CD4-positive, alpha-beta memory T cell (primary cell): ENCODE measurements around the gene XIRP2. TPM values are rescaled to one million over a fixed set of nuclear protein-coding genes. Genes with fewer than 3 reads are reported as not detected.

Source experiments
- CTCF ChIA-PET: fragments of 350-600 bp; sonication (Branson Sonifier 250); formaldehyde crosslinking; loops from one replicate; lab custom pipeline; 2021; ENCODE audit warnings: inconsistent platforms; ENCODE audit not compliant: partially characterized antibody; lab: Charles Lee
- POLR2A ChIA-PET: fragments of 350-600 bp; sonication (Branson Sonifier 250); formaldehyde crosslinking; loops from one replicate; lab custom pipeline; 2021; ENCODE audit not compliant: partially characterized antibody; lab: Charles Lee
- DNase-seq, 5 donors: peaks; one replicate each; pipeline versions ENCODE4 v3.0.0 to v3.0.0-alpha.2; 2020 to 2022; ENCODE audit warnings: mixed read lengths in 1 of 5
- H3K27ac ChIP-seq: one replicate; pipeline ENCODE4 v1.7.0; 2013; ENCODE audit warnings: low read depth, low read length
- H3K27me3 ChIP-seq: 2 replicates; pipeline ENCODE4 v1.7.0; 2013; ENCODE audit warnings: mild to moderate bottlenecking, low read length, moderate library complexity; ENCODE audit not compliant: insufficient read depth
- H3K36me3 ChIP-seq: 2 replicates; pipeline ENCODE4 v1.7.0; 2013; ENCODE audit warnings: mild to moderate bottlenecking, low read length, moderate library complexity; ENCODE audit not compliant: insufficient read depth
- H3K4me1 ChIP-seq: 2 replicates; pipeline ENCODE4 v1.7.0; 2013; ENCODE audit warnings: mild to moderate bottlenecking, low read length, moderate library complexity; ENCODE audit not compliant: insufficient read depth
- H3K4me3 ChIP-seq, 2 donors: one replicate each; pipeline ENCODE4 v1.7.0; 2013; ENCODE audit warnings: low read length in 2 of 2, mild to moderate bottlenecking in 1 of 2
- H3K9me3 ChIP-seq, 2 donors: one replicate each; pipeline ENCODE4 v1.7.0; 2013; ENCODE audit warnings: low read length in 2 of 2, control low read depth in 1 of 2; ENCODE audit not compliant: control insufficient read depth in 1 of 2
- H3K27ac Mint-ChIP-seq, 7 donors: one replicate each; pipeline ENCODE4 v1.8.0; 2020 to 2021; ENCODE audit warnings: mixed read lengths in 7 of 7, mild to moderate bottlenecking in 6 of 7, inconsistent platforms in 3 of 7, moderate library complexity in 3 of 7
- H3K27me3 Mint-ChIP-seq, 2 donors: one replicate each; pipeline ENCODE4 v1.8.0; 2020 to 2021; ENCODE audit warnings: mixed read lengths in 2 of 2
- H3K36me3 Mint-ChIP-seq, 2 donors: one replicate each; pipeline ENCODE4 v1.8.0; 2020 to 2021; ENCODE audit warnings: mixed read lengths in 2 of 2, inconsistent platforms in 1 of 2, mild to moderate bottlenecking in 1 of 2
- H3K4me1 Mint-ChIP-seq, 4 donors: one replicate each; pipeline ENCODE4 v1.8.0; 2020 to 2021; ENCODE audit warnings: mixed read lengths in 4 of 4, mild to moderate bottlenecking in 1 of 4
- H3K4me3 Mint-ChIP-seq, 8 donors: one replicate each; pipeline ENCODE4 v1.8.0; 2020 to 2021; ENCODE audit warnings: mixed read lengths in 8 of 8, mild to moderate bottlenecking in 7 of 8, moderate library complexity in 6 of 8, inconsistent platforms in 3 of 8
- H3K9me3 Mint-ChIP-seq, 8 donors: one replicate each; pipeline ENCODE4 v1.8.0; 2020 to 2021; ENCODE audit warnings: mixed read lengths in 8 of 8, mild to moderate bottlenecking in 5 of 8, inconsistent platforms in 3 of 8, moderate library complexity in 1 of 8
- intact Hi-C: fragments of 100-400 bp; cut with micrococcal nuclease; formaldehyde crosslinking; loops from one replicate; pipeline ENCODE4 v1.15.1; 2023
- polyA plus RNA-seq, 2 donors: library from polyadenylated mRNA; unstranded; fragments of 300-500 nt; fragmentation: Illumina TruSeq; gene quantifications; one replicate each; pipeline ENCODE4 v1.2.3, GENCODE V29; 2021
- total RNA-seq, 2 experiments: library from RNA; stranded (reverse); gene quantifications; one replicate each; pipeline ENCODE4 v1.2.3, GENCODE V29; 2021

XIRP2 gene
- total and polyA plus RNA-seq, 4 experiments from 2014 or later = not detected

GRCh38 chr2:167140330-167140729 lies 252.1 kb downstream of the XIRP2 start:
- H3K4me3 ChIP-seq = no peak overlapping the region
- Mint-ChIP-seq H3K27ac (no peak overlapping the region), H3K36me3 (no peaks in the 10 kb centered on the region), H3K27me3 (peaks cover 0 to 1% of the 10 kb centered on the region in 2 donors), H3K4me3 (no peak overlapping the region), H3K4me1 (peaks cover 0 to 2% (median 0%) of the 10 kb centered on the region in 4 donors), H3K9me3 (peaks cover 0 to 4% (median under 1%) of the 10 kb centered on the region in 8 donors)
- intact Hi-C loops = no loop called here
- H3K36me3 ChIP-seq = no peaks in the 10 kb centered on the region
- no peaks in the 10 kb centered on the region for H3K9me3 ChIP-seq
- DNase-seq = no peak
- no peaks in the 10 kb centered on the region for H3K27me3 ChIP-seq
- CTCF ChIA-PET = no interaction called here
- H3K4me1 ChIP-seq = no peaks in the 10 kb centered on the region
- POLR2A ChIA-PET = no interaction called here
- H3K27ac ChIP-seq = no peak overlapping the region

GRCh38 chr2:167140767-167141166 lies 252.5 kb downstream of the XIRP2 start:
- no peak overlapping the region for H3K27ac ChIP-seq

GRCh38 chr2:167142554-167142953 lies 254.3 kb downstream of the XIRP2 start:
- Mint-ChIP-seq H3K27me3 (peaks cover 0 to 1% of the 10 kb centered on the region in 2 donors), H3K9me3 (peaks cover 0 to 4% (median 0%) of the 10 kb centered on the region in 8 donors), H3K36me3 (no peaks in the 10 kb centered on the region), H3K27ac (no peak overlapping the region), H3K4me1 (no peaks in the 10 kb centered on the region), H3K4me3 (no peak overlapping the region)
- DNase-seq = no peak
- H3K27ac ChIP-seq = no peak overlapping the region
- CTCF ChIA-PET = no interaction called here
- no peaks in the 10 kb centered on the region for H3K27me3 ChIP-seq
- H3K9me3 ChIP-seq = no peaks in the 10 kb centered on the region
- intact Hi-C loops = no loop called here
- POLR2A ChIA-PET = no interaction called here
- H3K4me3 ChIP-seq = no peak overlapping the region
- H3K4me1 ChIP-seq = no peaks in the 10 kb centered on the region
- no peaks in the 10 kb centered on the region for H3K36me3 ChIP-seq

More at GRCh38 chr2:167140767-167141166, 252.5 kb downstream of the XIRP2 start:
- Mint-ChIP-seq H3K27ac (no peak overlapping the region), H3K4me3 (no peak overlapping the region), H3K36me3 (no peaks in the 10 kb centered on the region), H3K27me3 (peaks cover 0 to 1% of the 10 kb centered on the region in 2 donors), H3K4me1 (no peaks in the 10 kb centered on the region), H3K9me3 (peaks cover 0 to 4% (median 0%) of the 10 kb centered on the region in 8 donors)
- Histone ChIP-seq H3K27me3 (no peaks in the 10 kb centered on the region), H3K9me3 (no peaks in the 10 kb centered on the region), H3K4me1 (no peaks in the 10 kb centered on the region), H3K4me3 (no peak overlapping the region), H3K36me3 (no peaks in the 10 kb centered on the region)
- intact Hi-C loops = no loop called here
- ChIA-PET POLR2A (no interaction called here), CTCF (no interaction called here)
- DNase-seq = no peak

- H3K27ac Mint-ChIP-seq = no peak overlapping the region
- Histone ChIP-seq H3K9me3 (no peaks in the 10 kb centered on the region), H3K36me3 (no peaks in the 10 kb centered on the region), H3K4me1 (no peaks in the 10 kb centered on the region), H3K4me3 (no peak overlapping the region), H3K27ac (no peak overlapping the region), H3K27me3 (no peaks in the 10 kb centered on the region)
- no peak for DNase-seq
- no peak overlapping the region for H3K4me3 Mint-ChIP-seq
- H3K4me1 Mint-ChIP-seq = no peaks in the 10 kb centered on the region
- peaks cover 0 to 1% of the 10 kb centered on the region in 2 donors for H3K27me3 Mint-ChIP-seq
- CTCF ChIA-PET = no interaction called here
- H3K9me3 Mint-ChIP-seq = peaks cover 0 to 4% (median 0%) of the 10 kb centered on the region in 8 donors
- intact Hi-C loops = no loop called here
- POLR2A ChIA-PET = no interaction called here
- H3K36me3 Mint-ChIP-seq = no peaks in the 10 kb centered on the region
Measured at GRCh38 chr2:167144179-167144898, 256.1 kb downstream of the XIRP2 start.

- Histone ChIP-seq H3K27me3 (no peaks in the 10 kb centered on the region), H3K4me3 (no peak overlapping the region), H3K9me3 (no peaks in the 10 kb centered on the region), H3K27ac (no peak overlapping the region), H3K4me1 (no peaks in the 10 kb centered on the region), H3K36me3 (no peaks in the 10 kb centered on the region)
- POLR2A ChIA-PET = no interaction called here
- DNase-seq = no peak
- Mint-ChIP-seq H3K4me3 (no peak overlapping the region), H3K36me3 (no peaks in the 10 kb centered on the region), H3K27ac (no peak overlapping the region), H3K4me1 (no peaks in the 10 kb centered on the region), H3K9me3 (peaks cover 0 to 2% (median 0%) of the 10 kb centered on the region in 8 donors), H3K27me3 (peaks cover 0 to 1% of the 10 kb centered on the region in 2 donors)
- CTCF ChIA-PET = no interaction called here
- intact Hi-C loops = no loop called here
Measured at GRCh38 chr2:167147271-167147941, 259.1 kb downstream of the XIRP2 start.

- Mint-ChIP-seq H3K27ac (no peak overlapping the region), H3K36me3 (no peaks in the 10 kb centered on the region), H3K4me1 (no peaks in the 10 kb centered on the region), H3K4me3 (no peak overlapping the region), H3K27me3 (no peaks in the 10 kb centered on the region), H3K9me3 (peaks cover 0 to 3% (median 0%) of the 10 kb centered on the region in 8 donors)
- Histone ChIP-seq H3K27me3 (no peaks in the 10 kb centered on the region), H3K36me3 (no peaks in the 10 kb centered on the region), H3K9me3 (no peaks in the 10 kb centered on the region), H3K4me1 (no peaks in the 10 kb centered on the region), H3K4me3 (no peak overlapping the region), H3K27ac (no peak overlapping the region)
- intact Hi-C loops = no loop called here
- CTCF ChIA-PET = no interaction called here
- DNase-seq = no peak
- POLR2A ChIA-PET = no interaction called here
Measured at GRCh38 chr2:167151894-167152293, 263.6 kb downstream of the XIRP2 start.

GRCh38 chr2:167157523-167157922 lies 269.2 kb downstream of the XIRP2 start:
- Histone ChIP-seq H3K9me3 (no peaks in the 10 kb centered on the region), H3K4me1 (no peaks in the 10 kb centered on the region), H3K36me3 (no peaks in the 10 kb centered on the region), H3K27ac (no peak overlapping the region), H3K27me3 (no peaks in the 10 kb centered on the region), H3K4me3 (no peak overlapping the region)
- Mint-ChIP-seq H3K4me1 (no peaks in the 10 kb centered on the region), H3K4me3 (no peak overlapping the region), H3K9me3 (peaks cover 0 to 9% (median 3%) of the 10 kb centered on the region in 8 donors), H3K27ac (no peak overlapping the region), H3K36me3 (no peaks in the 10 kb centered on the region), H3K27me3 (no peaks in the 10 kb centered on the region)
- ChIA-PET CTCF (no interaction called here), POLR2A (no interaction called here)
- no peak for DNase-seq
- intact Hi-C loops = no loop called here
